Ammon's horn (tissue), 1 donor: Measurements from ENCODE around the gene CTR9.
"Not testable (repeated sequence)": the region's sequence is repeated elsewhere in the genome, so short reads cannot be mapped to it uniquely, and the experiment has no call there.

ENCODE experiments used
- DNase-seq: peaks from one replicate; pipeline ENCODE4 v3.0.0-alpha.2; 2016; ENCODE audit warnings: low spot score

The CTR9 gene

GRCh38 chr11:10822491-10822890, 71.4 kb downstream of the CTR9 start:
- DNase-seq, result not testable (repeated sequence)

GRCh38 chr11:10823152-10823579, 72.1 kb downstream of the CTR9 start:
- DNase-seq, result no peak

- DNase-seq, result no peak
Observed at GRCh38 chr11:10824888-10825287, 73.8 kb downstream of the CTR9 start.

- no peak for DNase-seq
Observed at GRCh38 chr11:10828402-10828801, 77.4 kb downstream of the CTR9 start.

GRCh38 chr11:10829139-10829538, 78.1 kb downstream of the CTR9 start:
- DNase-seq, result no peak
